HG03442 (cell line): ENCODE data around the gene GATA1.
"Not testable (repeated sequence)": the region's sequence is repeated elsewhere in the genome, so short reads cannot be mapped to it uniquely, and the experiment has no call there.

Source experiments
- ATAC-seq: cut with Tn5 transposase; IDR thresholded peaks from one replicate; pipeline ENCODE4 v1.9.1; 2021; ENCODE audit warnings: mild to moderate bottlenecking, moderate library complexity; ENCODE audit not compliant: unreplicated experiment

GATA1 gene

DNA sequence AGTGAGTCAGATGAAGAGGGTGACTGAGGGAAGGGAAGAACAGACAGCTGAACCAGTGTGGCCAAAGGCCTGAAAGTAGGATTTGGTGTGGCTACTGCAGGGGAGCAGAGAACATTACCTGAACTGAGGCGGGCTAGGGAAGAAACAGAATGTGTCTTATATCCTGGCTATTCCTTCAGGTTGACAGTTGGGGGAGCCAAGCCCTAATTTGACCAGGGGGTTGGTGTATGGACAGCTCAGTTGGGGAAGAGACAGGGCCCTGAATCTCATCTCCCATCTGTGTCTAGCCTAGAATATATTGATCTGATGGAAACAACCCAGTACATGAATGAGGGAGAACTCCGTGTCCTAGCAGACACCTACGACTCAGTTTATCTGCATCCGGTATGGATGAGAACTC lies 19.7 kb downstream of the GATA1 start:
- no peak for ATAC-seq

DNA sequence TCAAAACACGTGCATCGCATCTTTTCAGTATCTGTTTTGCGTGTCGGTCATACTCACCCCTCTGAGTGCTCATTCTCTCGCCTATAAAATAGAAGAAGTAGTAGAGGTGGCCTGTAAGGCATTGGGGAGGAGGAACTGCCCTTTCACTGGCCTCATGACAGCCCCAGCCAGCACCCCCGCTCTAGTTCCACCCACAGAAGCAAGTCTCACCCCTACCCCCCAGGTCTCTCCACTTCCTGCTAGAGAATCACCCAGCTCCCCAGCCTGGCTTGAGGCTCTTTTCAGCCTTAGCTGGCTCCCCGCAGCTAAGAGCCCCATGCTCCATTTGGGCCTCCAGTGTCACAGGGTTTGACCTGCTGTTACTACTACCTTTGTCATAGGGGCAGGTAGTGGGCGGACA lies 27.3 kb downstream of the GATA1 start:
- no peak for ATAC-seq

DNA sequence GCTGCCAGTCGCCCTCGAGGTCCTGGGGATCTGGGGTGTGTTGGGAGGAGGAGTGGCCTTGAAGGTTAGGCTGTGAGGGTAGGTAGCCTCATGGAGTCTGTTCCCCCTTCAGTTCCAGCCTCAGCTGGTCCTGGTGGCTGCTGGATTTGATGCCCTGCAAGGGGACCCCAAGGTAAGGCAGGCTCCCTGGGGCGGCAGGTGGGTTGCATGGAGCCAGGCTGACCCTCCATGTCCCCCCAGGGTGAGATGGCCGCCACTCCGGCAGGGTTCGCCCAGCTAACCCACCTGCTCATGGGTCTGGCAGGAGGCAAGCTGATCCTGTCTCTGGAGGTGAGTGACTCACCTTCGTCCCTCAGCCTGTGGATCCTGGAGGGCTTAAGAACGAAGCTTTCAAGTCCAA lies 28.3 kb downstream of the GATA1 start:
- ATAC-seq = no peak

DNA sequence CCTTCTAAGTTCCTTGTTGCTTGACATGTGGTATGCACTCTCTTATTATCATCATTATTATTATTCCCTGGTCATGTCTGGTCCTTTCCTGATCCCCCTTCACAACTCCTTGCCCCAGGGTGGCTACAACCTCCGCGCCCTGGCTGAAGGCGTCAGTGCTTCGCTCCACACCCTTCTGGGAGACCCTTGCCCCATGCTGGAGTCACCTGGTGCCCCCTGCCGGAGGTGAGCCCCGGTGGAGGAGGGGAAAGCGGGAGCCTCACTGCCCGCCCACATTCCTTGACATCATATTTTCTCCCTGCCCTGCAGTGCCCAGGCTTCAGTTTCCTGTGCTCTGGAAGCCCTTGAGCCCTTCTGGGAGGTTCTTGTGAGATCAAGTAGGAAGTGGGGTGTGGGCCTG lies 28.9 kb downstream of the GATA1 start:
- ATAC-seq = no peak

DNA sequence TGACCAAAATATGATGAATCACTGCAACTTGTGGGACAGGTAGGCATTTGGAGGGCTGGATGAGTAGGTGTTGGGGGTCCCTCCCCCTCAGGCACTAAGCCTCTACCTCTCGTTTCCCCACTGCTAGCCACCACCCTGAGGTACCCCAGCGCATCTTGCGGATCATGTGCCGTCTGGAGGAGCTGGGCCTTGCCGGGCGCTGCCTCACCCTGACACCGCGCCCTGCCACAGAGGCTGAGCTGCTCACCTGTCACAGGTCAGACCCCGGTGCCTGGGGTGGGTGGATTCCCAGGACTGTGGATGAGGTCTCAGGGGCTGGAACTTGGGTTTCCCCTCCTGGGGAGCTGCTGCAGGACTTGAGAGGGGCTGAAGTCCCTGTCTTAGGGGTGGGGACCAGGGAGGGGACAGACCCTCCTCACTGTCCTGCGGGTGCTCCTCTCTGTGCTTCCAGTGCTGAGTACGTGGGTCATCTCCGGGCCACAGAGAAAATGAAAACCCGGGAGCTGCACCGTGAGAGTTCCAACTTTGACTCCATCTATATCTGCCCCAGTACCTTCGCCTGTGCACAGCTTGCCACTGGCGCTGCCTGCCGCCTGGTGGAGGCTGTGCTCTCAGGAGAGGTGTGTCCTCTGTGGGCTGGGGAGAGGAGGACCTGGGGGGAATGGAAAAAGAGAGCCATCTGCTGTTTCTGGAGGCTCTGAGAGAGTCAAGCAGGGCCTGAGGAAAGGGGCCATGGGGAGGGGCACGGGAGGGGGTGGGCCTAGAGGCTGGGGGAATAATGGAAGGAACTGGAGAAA lies 29.8 kb downstream of the GATA1 start:
- ATAC-seq = no peak

DNA sequence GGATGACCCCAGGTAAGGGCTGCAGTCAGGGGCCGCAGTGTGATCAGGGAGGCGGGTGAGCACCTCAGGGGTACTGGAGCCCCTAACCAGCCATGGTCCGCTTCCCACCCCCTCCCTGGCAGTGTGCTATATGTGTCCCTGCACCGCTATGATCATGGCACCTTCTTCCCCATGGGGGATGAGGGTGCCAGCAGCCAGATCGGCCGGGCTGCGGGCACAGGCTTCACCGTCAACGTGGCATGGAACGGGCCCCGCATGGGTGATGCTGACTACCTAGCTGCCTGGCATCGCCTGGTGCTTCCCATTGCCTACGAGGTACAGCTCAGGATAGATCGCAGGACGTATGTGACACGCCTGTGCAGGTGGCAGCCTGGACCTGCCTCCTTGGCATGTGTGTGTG lies 31.7 kb downstream of the GATA1 start:
- ATAC-seq = no peak

DNA sequence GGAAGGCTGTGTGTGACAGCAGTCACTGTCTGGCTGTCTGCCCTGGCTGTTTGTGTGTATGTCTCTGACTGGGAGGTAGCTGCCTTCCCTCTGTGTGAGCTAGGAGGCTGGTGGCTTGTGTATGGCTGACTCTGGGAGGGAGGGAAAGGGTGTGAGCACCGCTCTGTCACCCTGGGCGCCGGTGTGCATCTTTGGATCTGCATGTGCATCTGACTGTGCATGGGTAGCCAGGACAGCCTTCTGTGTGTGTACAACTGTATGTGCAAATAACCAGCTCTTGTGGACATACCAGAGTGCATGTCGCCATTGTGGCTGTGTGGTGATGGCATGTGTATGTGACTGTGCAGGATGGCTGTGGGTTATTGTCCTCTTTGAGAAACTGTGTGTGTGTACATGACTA lies 32.5 kb downstream of the GATA1 start:
- ATAC-seq = no peak

DNA sequence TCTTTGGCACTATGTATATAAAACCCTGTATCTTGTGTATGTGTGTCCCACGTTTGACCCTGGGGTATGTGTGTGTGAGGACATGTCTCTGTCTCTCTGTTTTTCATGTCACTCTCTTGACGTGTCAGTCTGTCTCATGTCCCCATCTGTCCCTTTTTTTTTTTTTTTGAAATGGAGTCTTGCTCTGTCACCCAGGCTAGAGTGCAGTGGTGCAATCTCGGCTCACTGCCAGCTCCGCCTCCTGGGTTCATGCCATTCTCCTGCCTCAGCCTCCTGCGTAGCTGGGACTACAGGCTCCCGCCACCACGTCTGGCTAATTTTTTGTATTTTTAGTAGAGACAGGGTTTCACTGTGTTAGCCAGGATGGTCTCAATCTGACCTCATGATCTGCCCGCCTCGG lies 33.0 kb downstream of the GATA1 start:
- ATAC-seq = not testable (repeated sequence)

DNA sequence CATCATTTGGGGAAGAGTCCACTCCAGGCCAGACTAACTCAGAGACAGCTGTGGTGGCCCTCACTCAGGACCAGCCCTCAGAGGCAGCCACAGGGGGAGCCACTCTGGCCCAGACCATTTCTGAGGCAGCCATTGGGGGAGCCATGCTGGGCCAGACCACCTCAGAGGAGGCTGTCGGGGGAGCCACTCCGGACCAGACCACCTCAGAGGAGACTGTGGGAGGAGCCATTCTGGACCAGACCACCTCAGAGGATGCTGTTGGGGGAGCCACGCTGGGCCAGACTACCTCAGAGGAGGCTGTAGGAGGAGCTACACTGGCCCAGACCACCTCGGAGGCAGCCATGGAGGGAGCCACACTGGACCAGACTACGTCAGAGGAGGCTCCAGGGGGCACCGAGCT lies 36.7 kb downstream of the GATA1 start:
- ATAC-seq = no peak

DNA sequence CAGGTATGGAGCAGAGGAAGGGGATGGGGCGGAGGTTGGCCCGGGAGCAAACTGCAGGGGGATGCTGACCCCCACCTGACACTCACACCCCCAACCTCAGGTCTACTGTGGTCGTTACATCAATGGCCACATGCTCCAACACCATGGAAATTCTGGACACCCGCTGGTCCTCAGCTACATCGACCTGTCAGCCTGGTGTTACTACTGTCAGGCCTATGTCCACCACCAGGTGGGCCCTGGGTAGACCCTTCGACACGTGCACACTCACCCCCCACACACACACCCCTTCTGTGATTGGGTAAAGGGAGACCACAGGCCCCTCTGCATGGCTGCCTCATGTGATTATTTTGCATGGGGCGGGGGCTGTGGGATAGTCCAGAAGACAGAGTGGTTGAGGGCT lies 37.7 kb downstream of the GATA1 start:
- ATAC-seq = no peak

DNA sequence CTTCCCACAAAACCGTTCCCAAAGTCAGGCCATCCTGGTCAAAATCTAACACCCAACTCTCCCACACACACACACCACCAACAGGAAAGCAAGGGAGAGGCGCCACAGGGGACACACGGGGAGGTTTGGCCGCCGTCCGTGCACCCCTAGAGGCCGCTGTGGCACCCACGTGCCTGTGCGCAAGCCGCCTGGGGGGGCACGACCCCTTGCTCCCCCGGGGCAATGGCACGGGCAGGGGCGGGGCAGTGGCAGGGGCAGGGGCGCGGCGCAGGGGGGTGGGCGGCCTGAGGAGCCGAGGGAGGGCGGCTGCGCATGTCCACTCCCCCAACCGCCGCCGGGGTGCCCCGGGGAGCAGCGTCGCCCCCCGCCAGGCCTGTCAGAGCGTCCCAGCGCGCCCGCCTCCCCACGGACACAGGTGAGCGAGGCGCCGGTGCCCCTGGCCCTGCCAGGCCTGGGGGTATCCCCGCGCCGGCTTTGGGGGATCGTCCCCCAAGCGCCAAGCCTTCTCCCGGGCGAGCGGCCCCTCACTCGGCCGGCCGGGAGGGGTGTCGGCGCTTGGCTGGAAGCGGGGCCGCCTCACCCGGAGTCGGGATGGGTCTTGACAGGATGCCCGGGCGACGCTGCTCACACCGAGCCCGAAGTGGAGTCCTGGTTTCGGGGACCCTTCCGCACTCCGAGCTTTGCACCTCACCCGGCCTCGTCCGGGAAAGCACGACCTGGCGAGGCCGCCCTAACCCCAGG lies 39.9 kb downstream of the GATA1 start, which contains the start of gene ERAS:
Gene ERAS, plus strand, starts transcription at position 379 of the 741 bp plus-strand sequence. CDS start 2,611 bp downstream, outside the sequence.
- ATAC-seq = no peak

DNA sequence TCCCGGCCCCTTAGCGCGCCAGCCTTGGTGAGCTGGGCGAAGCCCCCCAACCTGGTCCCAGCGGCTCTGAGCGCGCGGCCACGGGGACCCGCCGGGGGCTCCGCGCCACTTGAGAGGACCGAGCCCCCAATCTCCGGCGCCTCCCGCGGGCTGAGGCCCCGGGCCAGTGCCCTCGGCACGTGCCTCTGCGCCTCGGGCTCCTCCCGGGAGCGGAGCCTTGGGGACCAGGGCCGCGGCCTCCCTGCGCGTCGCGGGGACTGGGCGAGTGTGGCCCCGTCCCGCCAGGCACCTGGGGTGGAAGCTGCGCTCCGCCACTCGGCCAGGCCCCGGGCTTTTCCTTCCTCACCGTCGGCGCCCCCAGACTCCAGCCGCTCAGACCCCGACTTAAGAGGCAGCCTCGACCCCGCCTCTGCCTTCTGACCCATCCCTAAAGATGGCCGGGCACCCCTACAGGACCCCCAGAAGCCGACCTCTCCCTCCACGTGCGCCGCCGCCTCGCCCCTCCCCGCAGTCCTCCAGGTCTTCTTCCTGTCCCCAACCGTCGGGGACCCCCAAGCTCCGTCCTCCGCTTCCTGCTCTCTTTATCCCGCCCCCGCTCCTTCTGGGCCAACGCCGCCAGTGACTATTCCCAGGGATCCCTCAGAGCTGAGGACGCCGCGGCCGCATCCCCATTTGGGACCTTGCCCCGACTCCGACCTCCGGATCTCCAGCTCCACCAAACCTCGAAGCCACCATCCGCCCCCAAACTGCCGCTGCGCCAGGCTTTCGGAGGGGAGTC lies 40.7 kb downstream of the GATA1 start:
- no peak for ATAC-seq

DNA sequence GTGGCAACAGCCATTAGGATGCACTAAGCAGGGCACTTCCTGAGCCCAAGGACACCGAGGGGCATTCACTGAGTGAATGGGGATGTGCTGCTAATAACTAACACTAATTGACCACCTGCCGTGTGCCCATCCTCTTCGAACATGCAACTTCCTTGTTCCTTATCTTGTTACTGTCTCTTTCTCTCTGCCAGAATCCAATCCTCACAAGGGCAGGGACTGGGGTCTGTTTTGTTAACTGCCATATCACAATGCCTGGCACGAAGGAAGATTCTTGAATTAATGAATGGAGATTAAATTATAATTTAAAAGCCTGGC lies 41.2 kb downstream of the GATA1 start:
- no peak for ATAC-seq

DNA sequence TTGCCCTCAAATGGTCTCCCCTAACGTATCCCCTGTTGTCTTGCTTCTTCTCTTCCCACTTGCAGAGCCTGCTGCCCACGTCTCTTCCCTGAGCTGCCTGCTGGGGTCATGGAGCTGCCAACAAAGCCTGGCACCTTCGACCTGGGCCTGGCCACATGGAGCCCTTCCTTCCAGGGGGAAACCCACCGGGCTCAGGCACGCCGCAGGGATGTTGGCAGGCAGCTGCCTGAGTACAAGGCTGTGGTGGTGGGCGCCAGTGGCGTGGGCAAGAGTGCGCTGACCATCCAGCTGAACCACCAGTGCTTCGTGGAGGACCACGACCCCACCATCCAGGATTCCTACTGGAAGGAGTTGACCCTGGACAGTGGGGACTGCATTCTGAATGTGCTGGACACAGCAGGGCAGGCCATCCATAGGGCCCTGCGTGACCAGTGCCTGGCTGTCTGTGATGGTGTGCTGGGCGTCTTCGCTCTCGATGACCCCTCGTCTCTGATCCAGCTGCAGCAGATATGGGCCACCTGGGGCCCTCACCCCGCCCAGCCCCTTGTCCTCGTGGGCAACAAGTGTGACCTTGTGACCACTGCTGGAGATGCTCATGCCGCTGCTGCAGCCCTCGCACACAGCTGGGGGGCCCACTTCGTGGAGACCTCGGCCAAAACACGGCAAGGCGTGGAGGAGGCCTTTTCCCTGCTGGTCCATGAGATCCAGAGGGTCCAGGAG lies 42.8 kb downstream of the GATA1 start:
- ATAC-seq = no peak

DNA sequence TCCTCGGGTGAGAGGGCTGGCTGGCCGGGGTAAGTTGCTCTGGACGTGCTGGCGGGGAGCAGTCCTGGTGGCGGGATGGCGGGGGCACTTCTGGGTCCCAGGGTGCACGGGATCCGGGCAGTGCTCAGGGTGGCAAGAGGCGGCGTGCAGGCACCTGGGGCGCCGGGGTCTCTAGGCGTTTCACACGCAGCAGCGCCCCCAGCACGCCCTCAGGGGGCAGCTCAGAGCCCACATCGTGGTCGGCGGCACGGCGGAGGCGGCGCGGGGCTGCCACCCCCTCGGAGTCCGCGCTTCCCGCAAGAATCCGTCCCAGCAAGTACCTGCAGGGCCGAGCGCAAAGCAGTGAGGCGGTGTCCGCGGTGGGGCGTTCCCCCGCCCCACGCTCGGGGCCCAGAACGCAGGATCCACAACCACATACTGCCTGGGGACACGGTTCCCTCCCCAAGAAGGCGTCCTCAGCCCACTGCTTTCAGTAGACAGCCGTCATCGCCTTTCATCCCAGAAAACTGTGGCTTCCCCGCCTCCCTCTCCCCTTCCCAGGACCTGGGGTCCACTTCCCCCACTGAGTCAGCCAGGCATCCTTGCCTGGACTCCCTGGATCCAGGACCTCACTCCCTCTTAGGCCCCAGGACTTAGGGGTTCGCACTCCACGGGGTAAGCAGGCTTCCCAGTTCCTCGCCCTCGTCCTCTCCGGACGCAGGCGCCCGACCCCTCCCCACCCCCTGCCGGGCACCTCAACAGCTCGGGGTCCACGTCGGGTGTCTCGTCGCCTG lies 44.9 kb downstream of the GATA1 start:
- ATAC-seq = no peak

DNA sequence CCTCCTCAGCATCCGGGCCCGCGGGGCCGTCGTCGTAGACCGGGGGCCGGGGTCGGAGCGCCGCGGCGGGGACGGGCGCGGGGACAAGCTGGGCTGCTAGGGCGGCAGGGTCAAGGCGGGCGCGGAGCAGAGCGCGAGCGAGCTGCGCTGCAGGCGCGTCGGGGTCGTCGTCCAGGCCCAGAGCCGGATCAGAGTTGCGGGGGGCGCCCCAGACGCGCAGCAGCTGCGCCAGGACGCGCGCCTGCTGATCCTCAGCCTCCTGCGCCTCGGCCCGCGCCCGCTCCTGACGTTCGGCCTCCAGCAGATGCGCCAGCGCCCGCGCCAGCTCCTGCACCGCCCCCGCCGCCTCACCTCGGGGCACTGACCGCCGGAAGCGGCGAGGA lies 45.5 kb downstream of the GATA1 start:
- no peak for ATAC-seq

DNA sequence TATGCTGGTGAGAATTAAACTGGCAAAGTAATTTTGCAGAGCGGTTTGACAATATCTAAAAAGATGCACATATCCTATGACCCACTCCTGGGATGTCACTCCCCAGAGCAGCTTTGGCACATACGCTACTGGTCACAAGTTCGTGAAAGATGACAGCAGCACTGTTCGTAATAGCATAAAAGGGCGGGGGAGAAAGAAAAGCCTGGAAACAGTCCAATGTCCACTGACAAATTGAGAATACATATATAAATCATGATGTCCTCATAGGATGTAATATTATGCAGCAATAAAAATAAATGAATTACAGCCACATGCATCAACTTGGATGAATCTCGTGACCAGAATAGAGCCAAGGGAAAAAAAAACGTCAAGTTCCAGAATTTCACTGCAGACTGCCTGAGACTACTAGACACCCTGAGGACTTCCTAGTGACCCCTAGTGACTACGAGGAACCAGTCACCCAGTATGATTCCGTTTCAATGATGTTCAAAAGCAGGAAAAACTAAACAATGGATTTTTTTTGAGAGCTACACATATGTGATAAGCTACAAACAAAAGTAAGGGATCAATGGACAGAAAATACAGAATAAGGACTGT lies 47.2 kb downstream of the GATA1 start:
- no peak for ATAC-seq

DNA sequence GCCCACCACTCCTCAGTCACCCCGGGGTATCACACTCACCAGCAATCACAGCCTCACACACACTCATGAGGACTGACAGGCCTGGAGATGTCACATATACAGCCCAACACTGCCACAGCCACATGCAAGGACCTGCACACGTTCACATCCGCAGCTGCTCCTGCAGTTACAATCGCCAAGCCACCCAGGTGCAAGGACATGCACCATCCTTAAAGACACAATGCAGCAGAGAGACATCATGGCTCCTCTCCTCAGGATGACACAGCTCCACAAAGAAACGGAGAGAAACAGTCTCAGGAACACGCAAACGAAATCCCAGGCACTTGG lies 48.0 kb downstream of the GATA1 start:
- ATAC-seq = no peak

DNA sequence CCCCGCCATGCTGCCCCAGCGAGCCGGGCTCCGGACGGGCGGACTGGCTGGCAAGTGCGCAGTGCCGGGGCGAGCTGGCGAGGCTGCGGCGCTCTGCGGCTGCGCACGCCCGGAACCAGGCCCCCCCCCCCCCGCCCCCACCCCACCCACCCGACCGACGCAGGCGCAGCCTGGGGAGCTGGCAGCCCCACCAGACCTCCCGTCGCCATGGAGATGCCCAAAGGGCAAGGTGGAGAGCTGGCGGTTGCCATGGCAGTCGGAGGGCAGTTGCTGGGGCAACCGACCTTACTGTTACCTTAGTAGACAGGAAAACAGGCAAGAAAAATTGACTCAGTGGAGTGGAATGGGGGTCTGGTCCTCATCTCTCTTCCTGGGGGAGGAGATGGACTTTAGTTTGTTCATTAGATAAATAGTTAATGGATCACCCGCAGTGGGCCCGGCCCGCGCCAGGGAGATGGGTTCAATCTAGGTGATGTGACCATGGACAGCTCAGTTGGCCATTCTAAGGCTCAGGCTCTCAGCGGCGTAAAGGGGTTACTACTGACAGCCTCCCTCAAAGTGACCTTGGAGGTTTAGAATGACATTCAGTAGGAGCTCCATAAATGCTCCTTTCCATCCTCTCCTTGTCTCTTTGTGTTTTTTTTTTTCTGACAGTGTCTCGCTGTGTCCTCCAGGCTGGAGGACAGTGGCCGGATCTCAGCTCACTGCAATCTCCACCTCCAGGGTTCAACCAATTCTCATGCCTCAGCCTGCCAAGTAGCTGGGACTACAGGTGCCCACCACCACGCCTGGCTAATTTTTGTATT lies 49.3 kb downstream of the GATA1 start, which contains the start of gene PCSK1N:
Gene PCSK1N, minus strand, starts transcription at position 87 of the 806 bp plus-strand sequence. Its CDS starts 78 bp downstream, at position 9.
- no peak for ATAC-seq
